NCI-H2171 (cell line): ENCODE results near the gene SETDB1.
A peak's percentile ranks its signal among the peaks of the same experiment; 100 is the strongest.

Experiments used
- DNase-seq: peaks from one replicate; lab custom pipeline; 2025; lab: John Stamatoyannopoulos, UW

Gene SETDB1

GRCh38 chr1:151005729-151006319 is 79.7 kb downstream of the SETDB1 start:
- no peak for DNase-seq

GRCh38 chr1:151006327-151007052 is 80.3 kb downstream of the SETDB1 start, which contains the start of gene MINDY1:
Gene MINDY1 (minus strand): TSS chr1:151006902. CDS start chr1:151002617, 4,285 bp downstream.
- DNase-seq = no peak

- DNase-seq = no peak
Observed at GRCh38 chr1:151007853-151008243, 81.7 kb downstream of the SETDB1 start.

GRCh38 chr1:151008244-151009205 is 82.4 kb downstream of the SETDB1 start, which contains the start of gene PRUNE1:
Gene PRUNE1 (plus strand): TSS chr1:151008449. CDS start chr1:151008633, 184 bp downstream.
- peak; percentile 95 for DNase-seq

GRCh38 chr1:151009206-151009587 is 83.0 kb downstream of the SETDB1 start:
- DNase-seq = no peak

GRCh38 chr1:151009674-151010345 is 83.6 kb downstream of the SETDB1 start:
- DNase-seq = no peak

GRCh38 chr1:151010346-151010726 is 84.2 kb downstream of the SETDB1 start:
- DNase-seq = no peak

GRCh38 chr1:151011154-151011850 is 85.1 kb downstream of the SETDB1 start:
- no peak for DNase-seq

- no peak for DNase-seq
Observed at GRCh38 chr1:151012684-151013471, 86.7 kb downstream of the SETDB1 start.

GRCh38 chr1:151013518-151013917 is 87.4 kb downstream of the SETDB1 start:
- DNase-seq = peak; percentile 52
